Adrenal gland (tissue), 12 donors: ENCODE data around the gene SNRNP48. TPM values are rescaled to one million over a fixed set of nuclear protein-coding genes. Genes with fewer than 3 reads are reported as not detected.

Experiments
- DNase-seq, 7 donors: peaks; one replicate each; pipeline ENCODE4 v3.0.0-alpha.2; 2019 to 2020
- H3K27ac ChIP-seq, 5 donors: fragments of 200-600 bp; sonication (generic) in 4 of 5; 1 replicate in 3 of 5; 2 replicates in 2 of 5; pipeline versions ENCODE4 v1.5.1 to v1.8.0; 2016 to 2020; ENCODE audit warnings: mild to moderate bottlenecking in 1 of 5
- H3K27me3 ChIP-seq: fragments of 200-600 bp; 2 replicates; pipeline ENCODE4 v1.8.0; 2021
- H3K36me3 ChIP-seq, 2 donors: fragments of 200-600 bp; replicated peaks in 1 of 2; 1 replicate in 1 of 2; 2 replicates in 1 of 2; pipeline versions ENCODE4 v1.5.1 to v1.8.0; 2018 to 2022
- H3K4me1 ChIP-seq, 2 donors: fragments of 200-600 bp; replicated peaks in 1 of 2; 1 replicate in 1 of 2; 2 replicates in 1 of 2; pipeline versions ENCODE4 v1.5.1 to v1.8.0; 2018 to 2021
- H3K4me3 ChIP-seq, 4 donors: fragments of 200-600 bp; sonication (generic) in 3 of 4; one replicate each; pipeline ENCODE4 v1.5.1; 2016 to 2018
- H3K9me3 ChIP-seq, 3 donors: fragments of 200-600 bp; sonication (generic) in 1 of 3; replicated peaks in 1 of 3; 1 replicate in 2 of 3; 2 replicates in 1 of 3; pipeline versions ENCODE4 v1.5.1 to v1.8.0; 2016 to 2021
- POLR2A ChIP-seq, 2 donors: fragments of 450-650 bp; IDR thresholded peaks; one replicate each; pipeline ENCODE4 v1.6.1; 2017; ENCODE audit warnings: antibody characterized with exemption in 2 of 2, mild to moderate bottlenecking in 2 of 2, moderate library complexity in 1 of 2
- WGBS, 4 donors: extraction: QIAGEN DNeasy Blood & Tissue Kit in 2 of 4; methylation state at CpG; one replicate each; pipeline versions ENCODE4 v1.1.5 to v1.1.7; 2013 to 2017; 5-methylcytosine and 5-hydroxymethylcytosine counted together
- intact Hi-C, 2 donors: fragments of 100-400 bp; cut with DNase I; formaldehyde crosslinking; loops; one replicate each; pipeline versions ENCODE4 v1.14.1 to v1.15.0; 2022 to 2023
- polyA plus RNA-seq, 3 donors: library from polyadenylated mRNA; stranded (reverse); fragments of 200-250 nt in 2 of 3; fragments of 350-450 nt in 1 of 3; fragmentation: Illumina TruSeq in 1 of 3; extraction: RNeasy Lipid Tissue Mini Kit (QIAGEN cat#74804) in 1 of 3; gene quantifications; one replicate each; pipeline ENCODE4 v1.2.3, GENCODE V29; 2013 to 2014
- total RNA-seq, 9 donors: library from RNA; depleted of rRNA in 4 of 9; stranded (reverse); fragments of >200 nt in 4 of 9; fragments of 120-200 nt in 1 of 9; fragmentation: NEBNext Ultra II Directional in 1 of 9; extraction: Animal tissue kit (Norgen Biotek cat#: 25700) in 1 of 9; gene quantifications; one replicate each; pipeline versions ENCODE4 v1.1.0 to v1.2.4, GENCODE V29; 2013 to 2023
- TF ChIP-seq, protein P1 (sequence below), 6 experiments: fragments of 450-650 bp in 4 of 6; fragments of 200-600 bp in 2 of 6; sonication (generic) in 1 of 6; IDR thresholded peaks; 1 replicate in 5 of 6; 2 replicates in 1 of 6; pipeline versions ENCODE4 v1.5.1 to v1.8.0; 2016 to 2021; ENCODE audit warnings: antibody characterized with exemption in 6 of 6, mild to moderate bottlenecking in 2 of 6, moderate library complexity in 1 of 6
- donor health status: healthy with polysubstance abuse.
- donor health status: Bipolar disorder and iron deficiency.
- donor health status: DM: yes; HTN: yes; CAD: no.
- donor health status: DM: no; HTN: no; CAD: no.
- donor health status: DM: no; HTN: no; CAD: no.
- donor health status: DM: yes; HTN: yes; CAD: no.

Gene SNRNP48
- total and polyA plus RNA-seq, 12 donors: 2.5 to 13.1 (median 8.9) TPM

DNA sequence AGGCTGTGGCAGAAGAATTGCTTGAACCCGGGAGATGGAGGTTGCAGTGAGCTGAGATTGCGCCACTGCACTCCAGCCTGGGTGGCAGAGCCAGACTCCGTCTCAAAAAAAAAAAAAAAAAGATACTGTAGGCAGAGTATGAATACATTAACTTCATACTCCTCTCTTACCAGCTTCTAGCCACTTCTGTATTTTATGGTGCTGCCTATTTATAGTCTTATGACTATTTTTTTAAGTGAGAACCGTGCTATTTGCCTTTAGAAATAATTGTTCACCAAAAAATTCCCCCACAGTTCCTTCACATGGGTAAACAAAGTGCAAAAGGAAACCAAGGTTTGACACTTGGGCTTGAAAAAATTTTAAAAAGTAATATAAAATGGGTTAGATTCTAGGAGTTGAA lies 1.5 kb upstream of the SNRNP48 start:
- Histone ChIP-seq H3K36me3 (no peaks in the 10 kb centered on the region), H3K27me3 (no peaks in the 10 kb centered on the region), H3K27ac (no peak overlapping the region), H3K9me3 (no peaks in the 10 kb centered on the region), H3K4me3 (no peak overlapping the region), H3K4me1 (peaks cover 13 to 26% of the 10 kb centered on the region in 2 donors)
- TF ChIP-seq, protein P1, sequence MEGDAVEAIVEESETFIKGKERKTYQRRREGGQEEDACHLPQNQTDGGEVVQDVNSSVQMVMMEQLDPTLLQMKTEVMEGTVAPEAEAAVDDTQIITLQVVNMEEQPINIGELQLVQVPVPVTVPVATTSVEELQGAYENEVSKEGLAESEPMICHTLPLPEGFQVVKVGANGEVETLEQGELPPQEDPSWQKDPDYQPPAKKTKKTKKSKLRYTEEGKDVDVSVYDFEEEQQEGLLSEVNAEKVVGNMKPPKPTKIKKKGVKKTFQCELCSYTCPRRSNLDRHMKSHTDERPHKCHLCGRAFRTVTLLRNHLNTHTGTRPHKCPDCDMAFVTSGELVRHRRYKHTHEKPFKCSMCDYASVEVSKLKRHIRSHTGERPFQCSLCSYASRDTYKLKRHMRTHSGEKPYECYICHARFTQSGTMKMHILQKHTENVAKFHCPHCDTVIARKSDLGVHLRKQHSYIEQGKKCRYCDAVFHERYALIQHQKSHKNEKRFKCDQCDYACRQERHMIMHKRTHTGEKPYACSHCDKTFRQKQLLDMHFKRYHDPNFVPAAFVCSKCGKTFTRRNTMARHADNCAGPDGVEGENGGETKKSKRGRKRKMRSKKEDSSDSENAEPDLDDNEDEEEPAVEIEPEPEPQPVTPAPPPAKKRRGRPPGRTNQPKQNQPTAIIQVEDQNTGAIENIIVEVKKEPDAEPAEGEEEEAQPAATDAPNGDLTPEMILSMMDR (IDR thresholded peaks at IDR 0.05): no peak
- TF ChIP-seq POLR2A (IDR thresholded peaks at IDR 0.05): no peak
- no peak for DNase-seq
- intact Hi-C loops: no loop called here
- 65 to 69% (median 66%) methylated on average over 4 of the region's 4 CpGs for WGBS, 4 donors

GRCh38 chr6:7589221-7589620 lies 777 bp upstream of the SNRNP48 start:
- Histone ChIP-seq H3K36me3 (no peaks in the 10 kb centered on the region), H3K4me3 (peak overlapping the region in 2 of 4 donors; percentile 88), H3K9me3 (no peaks in the 10 kb centered on the region), H3K4me1 (peaks cover 13 to 26% of the 10 kb centered on the region in 2 donors), H3K27ac (peak overlapping the region in 1 of 5 donors; percentile 56), H3K27me3 (no peaks in the 10 kb centered on the region)
- intact Hi-C loops: no loop called here
- TF ChIP-seq POLR2A (IDR thresholded peaks at IDR 0.05): no peak
- TF ChIP-seq, protein P1 (IDR thresholded peaks at IDR 0.05): no peak
- WGBS, 4 donors: 57 to 67% (median 67%) methylated on average over 3 of the region's 3 CpGs
- DNase-seq: no peak

DNA sequence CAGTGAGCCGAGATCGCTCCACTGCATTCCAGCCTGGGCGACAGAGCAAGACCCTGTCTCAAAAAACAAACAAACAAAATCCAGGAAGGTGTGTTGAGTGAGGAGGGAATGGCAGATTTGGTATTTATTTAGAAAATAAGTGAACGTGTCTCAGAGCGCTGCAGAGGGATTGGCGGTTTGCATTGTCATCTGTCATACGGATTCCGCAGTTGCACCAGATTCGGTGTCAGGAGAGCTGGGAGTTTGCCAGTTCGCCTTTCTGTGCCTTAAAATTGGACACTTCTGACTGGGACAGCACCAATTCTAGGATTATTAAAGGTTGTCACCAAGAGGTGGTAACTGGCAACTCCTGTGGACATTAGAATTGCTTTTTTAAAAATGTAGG lies 912 bp downstream of the SNRNP48 start:
- H3K36me3 ChIP-seq: peaks cover 0 to 10% of the 10 kb centered on the region in 2 donors
- H3K27me3 ChIP-seq: no peaks in the 10 kb centered on the region
- peak overlapping the region; percentile 51 to 96 (median 88) for H3K4me3 ChIP-seq
- H3K27ac ChIP-seq: peak overlapping the region in 1 of 5 donors; percentile 56
- no peak for TF ChIP-seq POLR2A (IDR thresholded peaks at IDR 0.05)
- no peaks in the 10 kb centered on the region for H3K9me3 ChIP-seq
- intact Hi-C loops: no loop called here
- WGBS, 4 donors: 15 to 36% (median 19%) methylated on average over 10 of the region's 10 CpGs
- H3K4me1 ChIP-seq: peaks cover 13 to 26% of the 10 kb centered on the region in 2 donors
- DNase-seq: peak; percentile 35 to 74 (median 52)

GRCh38 chr6:7591770-7592169 lies 1.8 kb downstream of the SNRNP48 start:
- Histone ChIP-seq H3K4me3 (no peak overlapping the region), H3K27ac (no peak overlapping the region)
- WGBS, 4 donors: 97 to 100% (median 98%) methylated on average over 5 of the region's 5 CpGs

DNA sequence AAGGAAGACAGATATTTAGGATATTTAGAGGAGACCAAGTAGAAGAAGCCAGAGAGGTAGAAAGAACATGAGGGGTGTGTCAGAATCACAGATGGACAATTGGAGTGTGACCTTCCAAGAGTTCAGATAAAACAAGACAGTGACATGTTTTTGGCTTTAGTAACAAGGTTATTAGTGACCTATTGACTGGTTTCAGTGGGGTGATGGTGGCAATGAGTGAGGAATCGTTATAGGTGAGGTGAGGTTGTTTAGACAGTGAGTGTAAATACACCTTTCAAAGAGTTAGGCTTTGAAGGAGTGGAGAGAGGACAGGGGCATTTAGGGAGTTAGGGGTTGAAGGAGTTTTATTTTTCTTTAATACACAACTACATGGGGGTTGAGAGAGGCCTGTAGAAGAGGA lies 3.2 kb downstream of the SNRNP48 start:
- peaks cover 0 to 20% of the 10 kb centered on the region in 2 donors for H3K36me3 ChIP-seq
- no peak overlapping the region for H3K4me3 ChIP-seq
- intact Hi-C loops: no loop called here
- 41 to 66% (median 55%) methylated on average over 1 of the region's 1 CpG for WGBS, 4 donors
- no peaks in the 10 kb centered on the region for H3K9me3 ChIP-seq
- TF ChIP-seq POLR2A (IDR thresholded peaks at IDR 0.05): no peak
- TF ChIP-seq, protein P1 (IDR thresholded peaks at IDR 0.05): no peak
- DNase-seq: no peak
- H3K4me1 ChIP-seq: peaks cover 13 to 26% of the 10 kb centered on the region in 2 donors
- no peaks in the 10 kb centered on the region for H3K27me3 ChIP-seq
- no peak overlapping the region for H3K27ac ChIP-seq

More at GRCh38 chr6:7591770-7592169, 1.8 kb downstream of the SNRNP48 start:
- no peaks in the 10 kb centered on the region for H3K27me3 ChIP-seq
- peaks cover 13 to 26% of the 10 kb centered on the region in 2 donors for H3K4me1 ChIP-seq
- intact Hi-C loops: no loop called here
- peaks cover 0 to 18% of the 10 kb centered on the region in 2 donors for H3K36me3 ChIP-seq
- DNase-seq: no peak
- TF ChIP-seq, protein P1 (IDR thresholded peaks at IDR 0.05): no peak
- TF ChIP-seq POLR2A (IDR thresholded peaks at IDR 0.05): no peak
- H3K9me3 ChIP-seq: no peaks in the 10 kb centered on the region
